Measurements from ENCODE around the gene DLL3.
A peak's percentile ranks its signal among the peaks of the same experiment; 100 is the strongest.

DLL3 gene

DNA sequence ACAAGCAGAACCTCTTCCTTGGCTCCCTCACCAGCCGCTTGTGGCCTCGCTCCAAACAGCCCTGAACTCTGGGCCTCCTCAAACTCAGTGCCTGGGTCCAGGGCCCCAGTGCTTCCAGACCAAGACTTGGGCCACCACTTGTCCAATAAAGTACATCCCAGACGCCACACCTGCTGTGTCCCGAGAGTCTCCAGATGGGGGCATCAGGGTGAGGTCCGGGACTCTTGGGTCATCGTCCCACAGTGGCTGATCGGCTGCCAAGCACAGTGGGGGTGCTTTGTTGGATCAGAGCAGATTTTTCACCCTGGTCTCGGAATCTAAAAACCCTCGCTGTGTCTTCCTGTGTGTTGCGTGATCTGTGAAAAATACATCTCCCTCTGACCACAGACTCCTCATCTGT lies 9.0 kb upstream of the DLL3 start:
- no peak for DNase-seq

DNA sequence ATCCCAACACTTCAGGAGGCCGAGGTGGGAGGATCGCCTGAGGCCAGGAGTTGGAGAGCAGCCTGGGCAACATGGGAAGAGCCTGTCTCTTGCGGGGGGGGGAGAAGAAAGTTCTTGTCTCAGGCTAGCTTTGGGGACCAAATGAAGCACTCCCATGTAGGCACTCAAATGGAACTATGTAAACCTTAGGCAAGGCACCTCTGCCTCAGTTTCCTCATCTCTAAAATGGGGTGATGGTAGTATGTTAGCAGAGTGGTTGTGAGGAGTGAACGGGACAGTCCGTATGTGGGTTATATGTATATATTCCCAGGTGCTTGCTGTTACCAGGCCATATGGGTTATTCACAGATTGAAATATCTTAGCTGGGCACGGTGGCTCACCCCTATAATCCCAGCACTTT lies 6.5 kb upstream of the DLL3 start:
- DNase-seq = no peak

DNA sequence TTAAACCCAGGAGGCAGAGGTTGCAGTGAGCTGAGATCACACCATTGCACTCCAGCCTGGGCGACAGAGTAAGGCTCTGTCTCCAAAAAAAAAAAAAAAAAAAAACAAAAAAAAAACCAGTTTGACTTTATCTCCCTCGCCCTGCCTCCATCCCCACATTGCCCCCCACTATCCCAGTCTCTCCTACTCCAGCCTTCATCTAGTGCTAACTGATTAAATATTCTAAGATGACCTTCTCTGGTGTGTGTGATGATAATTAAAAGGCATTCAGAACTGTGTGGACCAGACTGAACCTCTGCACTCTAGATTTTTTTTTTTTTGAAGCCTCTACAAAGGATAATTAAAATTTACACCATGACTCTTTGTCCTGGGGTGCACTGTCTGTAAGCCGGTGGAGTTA lies 6.0 kb upstream of the DLL3 start:
- DNase-seq = no peak

DNA sequence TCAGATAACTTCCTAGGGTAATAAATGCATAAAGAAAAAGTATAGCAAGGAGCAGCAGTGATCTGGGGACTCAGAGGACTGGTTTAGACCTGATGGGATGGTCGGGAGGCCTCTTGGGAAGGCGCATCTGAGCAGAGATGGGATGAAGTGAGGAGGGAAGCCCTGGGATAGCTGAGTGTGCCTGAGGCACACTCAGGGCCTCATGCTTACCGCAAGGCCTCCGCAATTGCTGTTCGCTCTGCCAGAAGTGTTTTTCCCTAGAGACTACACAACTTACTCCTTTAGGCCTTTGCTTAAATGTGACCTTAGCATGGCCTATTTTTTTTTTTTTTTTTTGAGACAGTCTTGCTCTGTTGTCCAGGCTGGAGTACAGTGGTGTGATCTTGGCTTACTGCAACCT lies 4.1 kb upstream of the DLL3 start:
- no peak for DNase-seq

DNA sequence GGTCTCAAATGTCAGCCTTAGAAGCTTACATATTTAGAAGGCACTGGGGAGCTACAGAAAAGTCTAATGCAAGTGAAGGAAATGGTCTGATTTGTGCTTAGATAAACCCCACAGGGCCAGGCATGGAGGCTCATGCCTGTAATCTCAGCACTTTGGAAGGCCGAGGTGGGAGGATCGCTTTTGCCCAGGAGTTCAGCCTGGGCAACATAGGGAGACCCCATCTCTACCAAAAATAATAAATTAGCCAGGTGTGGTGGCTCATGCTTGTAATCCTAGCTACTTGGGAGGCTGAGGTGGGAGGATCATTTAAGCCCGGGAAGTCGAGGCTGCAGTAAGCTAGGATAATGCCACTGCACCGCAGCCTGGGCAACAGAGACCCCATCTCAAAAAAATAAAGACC lies 2.7 kb upstream of the DLL3 start:
- no peak for DNase-seq

DNA sequence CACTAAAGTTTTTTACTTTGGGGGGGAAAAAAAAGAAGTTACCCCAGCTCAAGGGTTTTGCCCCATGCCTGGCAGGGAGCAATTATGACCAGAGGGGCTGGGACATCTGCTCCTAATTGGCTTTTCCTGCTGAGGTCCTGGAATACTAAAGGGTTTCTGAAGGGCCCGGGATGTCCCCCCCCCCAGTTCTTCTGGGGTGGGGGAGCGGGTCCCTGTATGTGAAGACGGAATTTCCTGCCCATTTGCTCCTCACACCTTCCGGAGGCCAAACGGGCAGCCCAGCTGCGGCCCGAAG lies 1.1 kb upstream of the DLL3 start:
- DNase-seq = no peak

DNA sequence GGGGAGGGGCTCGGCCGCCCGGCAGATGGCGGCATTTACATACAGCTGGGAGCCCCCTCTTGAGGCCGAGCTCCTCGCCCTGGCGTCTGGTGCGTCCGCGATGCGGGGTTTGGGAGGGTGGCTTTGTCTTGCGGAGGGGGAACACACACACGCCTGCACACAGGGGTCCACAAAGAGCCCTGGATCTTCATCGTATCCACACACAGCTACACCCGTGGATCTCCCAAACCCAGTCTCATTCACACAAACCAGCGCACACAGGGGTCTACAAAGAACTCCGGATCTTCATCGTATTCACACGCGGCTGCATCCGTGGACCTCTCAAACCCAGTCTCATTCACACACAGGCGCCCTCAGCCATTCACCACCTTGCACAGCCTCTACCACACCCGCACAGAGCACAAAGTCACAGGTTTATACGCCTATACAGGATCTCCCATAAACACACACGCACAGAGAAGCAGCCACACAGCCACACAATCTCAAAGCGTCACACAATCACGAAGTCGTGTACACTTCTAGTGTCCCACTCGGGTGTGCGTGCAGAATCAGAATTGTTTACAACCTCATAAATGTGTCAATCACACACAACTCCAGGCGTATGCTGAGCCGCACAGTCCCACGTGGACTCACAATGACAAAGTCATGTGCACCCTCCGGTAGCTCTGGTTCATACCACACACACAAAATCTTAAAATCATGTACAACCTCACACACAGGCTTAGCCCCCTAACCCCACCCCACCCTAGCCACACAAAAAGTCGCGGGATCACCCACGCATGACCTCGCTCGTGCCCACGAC lies 550 bp upstream of the DLL3 start:
- no peak for DNase-seq

DNA sequence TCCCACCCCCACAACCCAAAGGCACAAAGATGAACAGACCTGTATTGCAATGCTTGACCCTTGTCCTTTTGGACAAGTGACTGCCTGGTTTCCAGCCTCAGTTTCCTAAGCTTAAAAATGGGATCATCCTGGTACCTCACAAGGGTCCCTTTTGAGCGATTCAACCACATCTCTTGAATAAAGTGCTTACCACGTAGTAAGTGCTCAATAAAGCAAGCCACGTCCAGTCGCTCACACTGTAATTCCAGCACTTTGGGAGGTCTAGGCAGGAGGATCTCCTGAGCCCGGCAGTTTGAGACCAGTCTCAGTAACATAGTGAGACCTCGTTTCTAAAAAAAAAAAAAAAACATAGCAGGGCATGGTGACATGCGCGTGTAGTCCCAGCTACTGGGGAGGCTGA lies 1.2 kb downstream of the DLL3 start:
- DNase-seq = no peak

DNA sequence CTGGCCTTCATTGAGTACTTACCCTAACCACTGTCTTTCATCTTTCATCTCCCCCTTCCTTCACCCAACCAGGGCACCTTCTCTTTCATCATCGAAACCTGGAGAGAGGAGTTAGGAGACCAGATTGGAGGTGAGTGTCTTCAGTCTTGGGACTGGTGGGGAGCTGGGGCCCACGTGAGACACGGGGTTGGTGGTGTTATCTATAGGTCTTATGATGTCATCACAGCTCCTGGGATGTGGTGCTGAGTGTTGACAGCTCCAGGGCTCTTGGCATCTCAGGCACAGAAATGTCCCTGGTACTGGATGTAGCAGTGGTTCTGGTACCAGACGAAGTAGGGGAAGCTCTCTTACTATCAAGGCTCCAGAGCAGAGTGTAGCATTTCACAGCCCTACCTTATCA lies 1.8 kb downstream of the DLL3 start:
- DNase-seq = no peak

DNA sequence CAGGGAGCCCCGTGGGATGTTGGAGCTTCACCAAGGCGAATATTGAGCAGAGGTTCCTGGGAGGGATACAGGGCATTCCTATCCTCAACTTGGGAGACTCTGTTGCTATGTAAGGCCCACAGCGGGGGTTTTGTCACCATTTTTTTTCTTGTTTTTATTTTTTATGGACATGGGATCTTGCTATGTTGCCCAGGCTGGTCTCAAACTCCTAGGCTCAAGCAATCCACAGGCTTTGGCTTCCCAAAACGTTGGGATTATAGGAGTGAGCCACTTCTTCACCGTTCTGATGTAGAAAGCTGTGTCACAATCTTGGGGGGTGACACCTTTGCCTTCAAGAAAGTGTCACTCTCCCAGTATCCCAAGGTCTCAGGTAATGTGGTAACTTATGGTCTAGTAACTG lies 2.6 kb downstream of the DLL3 start:
- DNase-seq = no peak

DNA sequence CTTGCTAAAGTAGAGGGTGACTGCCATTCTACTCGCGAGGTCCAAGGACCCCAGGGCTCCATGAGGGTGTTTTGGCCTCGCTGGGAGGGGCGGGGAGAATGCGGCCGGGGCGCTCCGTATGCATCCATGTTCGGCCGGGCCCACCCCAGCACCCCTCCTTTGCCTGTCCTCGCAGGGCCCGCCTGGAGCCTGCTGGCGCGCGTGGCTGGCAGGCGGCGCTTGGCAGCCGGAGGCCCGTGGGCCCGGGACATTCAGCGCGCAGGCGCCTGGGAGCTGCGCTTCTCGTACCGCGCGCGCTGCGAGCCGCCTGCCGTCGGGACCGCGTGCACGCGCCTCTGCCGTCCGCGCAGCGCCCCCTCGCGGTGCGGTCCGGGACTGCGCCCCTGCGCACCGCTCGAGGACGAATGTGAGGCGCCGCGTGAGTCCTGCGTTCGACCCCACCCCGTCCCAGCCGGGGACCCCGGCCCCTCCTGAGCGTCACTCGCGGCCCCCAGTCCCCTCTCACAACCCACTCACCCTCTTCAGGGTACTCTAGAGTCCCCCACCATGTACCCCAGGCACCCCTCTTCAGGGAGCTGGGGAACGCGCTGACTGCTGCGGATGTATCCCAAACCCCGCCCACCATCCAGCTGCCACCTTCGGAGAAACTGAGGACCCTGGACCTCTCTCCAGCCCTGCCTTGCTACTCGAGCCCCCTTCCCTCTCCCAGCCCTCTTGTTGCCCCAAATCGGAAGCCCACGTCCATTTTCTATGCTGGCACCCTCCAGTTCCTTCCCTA lies 4.1 kb downstream of the DLL3 start:
- DNase-seq = peak; percentile 77

DNA sequence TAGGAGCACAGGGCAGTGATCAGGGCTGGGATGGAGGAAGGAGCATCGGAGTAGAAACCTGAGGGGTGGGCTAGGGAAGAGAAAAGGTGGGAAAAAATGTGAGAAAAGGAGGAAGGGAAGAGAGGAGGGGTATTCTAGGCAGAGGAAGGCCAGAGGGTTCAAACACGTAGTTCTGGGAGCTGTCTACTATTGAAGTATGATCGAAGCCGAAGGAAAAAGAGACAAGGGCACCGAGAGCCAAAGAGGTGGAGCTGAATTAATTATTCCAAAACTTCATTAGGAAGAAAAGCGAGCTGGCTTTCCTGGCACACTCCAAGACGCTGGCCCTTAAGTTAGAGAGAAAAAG lies 7.8 kb downstream of the DLL3 start:
- DNase-seq = no peak

DNA sequence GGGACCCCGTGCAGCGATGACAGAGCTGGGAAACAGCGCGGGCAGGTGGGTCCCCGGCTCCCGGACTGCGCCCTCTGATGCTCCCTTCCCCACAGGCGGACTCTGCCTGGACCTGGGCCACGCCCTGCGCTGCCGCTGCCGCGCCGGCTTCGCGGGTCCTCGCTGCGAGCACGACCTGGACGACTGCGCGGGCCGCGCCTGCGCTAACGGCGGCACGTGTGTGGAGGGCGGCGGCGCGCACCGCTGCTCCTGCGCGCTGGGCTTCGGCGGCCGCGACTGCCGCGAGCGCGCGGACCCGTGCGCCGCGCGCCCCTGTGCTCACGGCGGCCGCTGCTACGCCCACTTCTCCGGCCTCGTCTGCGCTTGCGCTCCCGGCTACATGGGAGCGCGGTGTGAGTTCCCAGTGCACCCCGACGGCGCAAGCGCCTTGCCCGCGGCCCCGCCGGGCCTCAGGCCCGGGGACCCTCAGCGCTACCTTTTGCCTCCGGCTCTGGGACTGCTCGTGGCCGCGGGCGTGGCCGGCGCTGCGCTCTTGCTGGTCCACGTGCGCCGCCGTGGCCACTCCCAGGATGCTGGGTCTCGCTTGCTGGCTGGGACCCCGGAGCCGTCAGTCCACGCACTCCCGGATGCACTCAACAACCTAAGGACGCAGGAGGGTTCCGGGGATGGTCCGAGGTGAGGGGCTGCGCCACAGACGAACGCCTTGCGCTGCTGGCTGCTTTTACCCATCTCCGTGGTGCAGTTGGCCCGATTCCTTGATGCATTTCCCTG lies 8.4 kb downstream of the DLL3 start:
- DNase-seq = peak; percentile 33

DNA sequence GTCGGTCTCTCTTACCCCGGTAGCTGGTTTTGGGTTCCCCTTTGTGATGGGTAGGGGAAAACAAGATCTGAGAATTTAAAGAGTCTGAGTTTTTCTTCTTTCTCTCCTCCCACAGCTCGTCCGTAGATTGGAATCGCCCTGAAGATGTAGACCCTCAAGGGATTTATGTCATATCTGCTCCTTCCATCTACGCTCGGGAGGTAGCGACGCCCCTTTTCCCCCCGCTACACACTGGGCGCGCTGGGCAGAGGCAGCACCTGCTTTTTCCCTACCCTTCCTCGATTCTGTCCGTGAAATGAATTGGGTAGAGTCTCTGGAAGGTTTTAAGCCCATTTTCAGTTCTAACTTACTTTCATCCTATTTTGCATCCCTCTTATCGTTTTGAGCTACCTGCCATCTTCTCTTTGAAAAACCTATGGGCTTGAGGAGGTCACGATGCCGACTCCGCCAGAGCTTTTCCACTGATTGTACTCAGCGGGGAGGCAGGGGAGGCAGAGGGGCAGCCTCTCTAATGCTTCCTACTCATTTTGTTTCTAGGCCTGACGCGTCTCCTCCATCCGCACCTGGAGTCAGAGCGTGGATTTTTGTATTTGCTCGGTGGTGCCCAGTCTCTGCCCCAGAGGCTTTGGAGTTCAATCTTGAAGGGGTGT lies 9.1 kb downstream of the DLL3 start:
- DNase-seq = no peak

DNA sequence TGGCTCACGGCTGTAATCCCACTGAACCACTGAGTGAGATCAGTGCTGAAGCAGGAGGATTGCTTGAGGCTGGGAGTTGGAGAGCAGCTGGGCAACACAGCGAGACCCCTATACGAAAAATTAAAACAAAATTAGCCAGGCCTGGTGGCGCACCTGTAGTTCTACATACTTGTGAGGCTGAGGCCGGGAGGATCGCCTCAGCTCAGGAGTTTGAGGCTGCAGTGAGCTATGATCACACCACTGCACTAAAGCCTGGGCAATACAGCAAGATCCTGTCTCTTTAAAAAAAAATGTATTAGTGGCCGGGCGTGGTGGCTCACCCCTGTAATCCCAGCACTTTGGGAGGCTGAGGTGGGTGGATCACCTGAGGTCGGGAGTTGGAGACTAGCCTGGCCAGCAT lies 9.9 kb downstream of the DLL3 start:
- DNase-seq = no peak

DNA sequence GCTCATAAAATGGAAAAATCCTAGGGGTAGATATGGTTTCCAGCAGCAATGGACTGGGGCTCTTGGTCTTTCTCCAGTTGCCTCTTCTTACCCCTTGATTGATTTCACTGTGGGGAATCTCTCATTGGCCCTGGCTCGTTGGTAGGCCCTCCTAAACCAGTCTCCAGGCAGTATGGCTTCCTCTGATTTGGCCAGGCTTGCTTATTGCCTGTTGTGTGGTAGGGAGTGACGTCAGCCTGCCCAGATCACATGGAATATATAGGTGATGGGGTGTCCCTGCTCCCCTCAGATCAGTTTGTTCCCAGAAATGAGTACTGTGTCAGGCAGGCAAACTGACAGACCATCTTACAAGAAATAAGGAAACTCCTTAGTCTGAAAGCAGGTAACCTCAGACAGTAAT lies 10.5 kb downstream of the DLL3 start:
- DNase-seq = no peak

DNA sequence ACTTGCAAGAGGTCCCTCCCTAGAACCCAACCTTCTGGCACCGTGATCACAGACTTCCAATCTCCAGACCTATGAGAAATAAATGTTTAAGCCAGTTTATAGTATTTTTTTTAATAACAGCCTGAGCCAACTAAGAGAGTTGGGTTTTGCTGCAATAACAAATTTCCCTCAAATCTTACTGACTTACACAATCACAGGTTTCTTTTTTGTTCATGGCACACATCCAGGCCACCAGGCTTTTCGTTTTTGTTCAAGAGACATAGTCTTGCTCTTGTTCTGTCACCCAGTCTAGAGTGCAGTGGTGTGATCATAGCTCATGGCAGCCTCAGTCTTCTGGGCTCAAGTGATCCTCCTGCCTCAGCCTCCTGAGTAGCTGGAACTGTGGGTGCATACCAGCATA lies 14.2 kb downstream of the DLL3 start:
- DNase-seq = no peak

DNA sequence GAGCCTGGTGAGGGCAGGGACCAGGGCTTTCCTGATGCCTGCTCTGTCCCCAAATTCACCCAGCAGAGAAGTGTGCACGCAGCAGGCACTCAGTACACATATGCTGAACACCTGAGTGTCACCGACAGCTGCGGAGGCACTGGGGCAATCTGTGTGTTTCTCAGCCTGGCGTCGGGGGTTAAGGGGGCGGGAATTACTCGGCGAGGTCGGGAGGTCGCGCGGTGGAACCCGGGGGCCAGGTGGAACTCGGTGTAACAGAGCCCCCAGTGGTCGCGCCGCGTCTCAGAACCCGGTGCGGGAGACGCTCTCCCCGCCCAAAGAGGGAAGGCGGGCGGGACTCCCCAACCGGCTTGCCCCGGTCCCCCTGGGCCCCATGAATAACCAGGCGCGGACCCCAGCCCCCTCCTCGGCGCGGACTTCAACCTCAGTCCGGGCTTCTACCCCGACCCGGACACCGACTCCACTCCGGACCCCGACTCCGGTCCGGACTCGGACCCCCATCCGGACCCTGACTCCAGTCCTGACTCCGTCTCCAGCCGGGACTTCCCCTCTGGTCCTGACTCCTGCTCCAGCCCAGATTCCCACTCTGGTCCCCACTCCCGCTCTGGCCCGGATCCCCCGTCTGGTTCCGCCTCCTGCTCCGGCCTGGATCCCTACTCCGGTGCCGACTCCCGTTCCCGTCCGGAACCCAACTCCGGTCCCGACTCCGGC lies 16.2 kb downstream of the DLL3 start, which contains the start of gene SELENOV:
SELENOV (plus strand) TSS at position 300 of the 711 bp plus-strand sequence; CDS start at position 374, 74 bp downstream.
- DNase-seq = no peak

DNA sequence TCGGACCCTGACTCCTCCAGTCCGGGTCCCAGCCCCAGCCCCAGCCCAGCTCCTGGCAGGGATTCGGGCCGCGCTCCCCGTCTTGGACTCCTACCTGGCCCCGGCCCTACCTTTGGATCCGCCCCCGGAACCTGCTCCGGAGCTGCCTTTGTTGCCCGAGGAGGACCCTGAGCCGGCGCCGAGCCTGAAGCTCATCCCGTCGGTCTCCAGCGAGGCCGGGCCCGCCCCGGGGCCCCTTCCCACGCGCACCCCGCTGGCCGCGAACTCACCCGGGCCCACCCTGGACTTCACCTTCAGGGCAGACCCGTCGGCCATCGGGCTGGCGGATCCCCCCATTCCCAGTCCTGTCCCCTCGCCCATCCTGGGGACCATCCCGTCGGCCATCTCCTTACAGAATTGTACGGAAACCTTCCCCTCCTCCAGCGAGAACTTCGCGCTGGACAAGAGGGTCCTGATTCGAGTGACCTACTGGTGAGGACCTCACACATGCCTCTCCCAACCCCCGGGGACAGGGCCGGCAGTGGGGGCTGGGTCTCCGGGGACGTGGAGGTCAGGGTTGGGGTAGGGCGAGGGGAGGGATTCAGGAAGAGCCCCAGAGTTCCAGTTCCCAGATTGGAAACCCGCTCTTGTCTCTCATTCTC lies 16.9 kb downstream of the DLL3 start:
- no peak for DNase-seq

DNA sequence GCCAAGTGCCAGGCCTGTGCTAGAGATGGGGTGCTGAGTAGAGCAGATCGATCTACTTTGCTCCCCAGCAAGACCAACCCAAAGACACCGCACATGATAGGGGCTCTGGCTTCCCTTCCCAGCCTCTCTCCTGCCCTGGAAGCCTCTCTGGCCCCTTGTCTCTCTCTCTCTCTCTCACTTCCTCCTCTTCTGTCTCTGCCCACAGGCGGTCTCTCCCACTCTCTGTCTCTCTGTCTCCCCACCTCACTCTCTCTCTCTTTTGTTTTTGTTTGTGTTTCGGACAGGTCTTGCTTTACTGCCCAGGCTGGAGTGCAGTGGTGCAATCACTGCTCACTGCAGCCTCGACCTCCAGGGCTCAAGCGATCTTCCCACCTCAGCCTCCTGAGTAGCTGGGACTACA lies 17.5 kb downstream of the DLL3 start:
- DNase-seq = no peak

DNA sequence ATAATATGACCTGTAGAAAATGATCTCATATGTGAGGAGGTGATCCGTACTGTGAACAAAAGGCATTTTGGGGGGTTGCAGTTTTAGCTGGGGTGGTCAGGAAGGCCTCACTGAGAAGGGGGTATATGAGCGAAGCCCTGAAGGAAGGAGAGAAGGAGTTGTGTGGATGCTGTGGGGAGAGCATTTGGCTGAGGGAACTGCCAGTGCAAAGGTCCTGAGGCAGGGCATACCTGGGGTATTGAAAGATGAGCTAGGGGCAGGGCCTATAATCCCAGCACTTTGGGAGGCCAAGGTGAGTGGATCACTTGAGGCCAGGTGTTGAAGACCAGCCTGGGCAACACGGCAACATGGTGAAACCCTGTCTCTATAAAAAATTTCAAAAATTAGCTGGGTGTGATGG lies 18.7 kb downstream of the DLL3 start:
- no peak for DNase-seq

DNA sequence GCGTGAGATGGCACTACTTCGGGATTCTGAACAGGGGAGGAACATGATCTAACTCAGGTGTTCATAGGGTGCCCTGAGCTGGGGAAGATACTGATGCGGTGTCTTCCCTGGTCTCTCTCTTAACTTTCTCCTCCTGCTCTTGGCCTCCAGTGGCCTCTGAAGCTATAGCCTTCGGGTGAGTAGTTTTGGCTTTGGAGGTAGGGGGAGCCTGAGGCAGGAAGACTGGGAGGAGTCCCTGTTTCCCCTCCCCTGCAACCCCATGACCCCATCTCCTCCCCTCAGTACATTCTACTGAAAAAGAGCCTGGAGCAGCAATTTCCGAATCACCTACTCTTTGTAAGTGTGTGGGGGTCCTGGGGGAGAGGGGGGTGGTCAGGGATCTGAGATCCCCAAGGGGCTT lies 19.7 kb downstream of the DLL3 start:
- DNase-seq = no peak
